Stimulated activated CD4-positive, alpha-beta T cell treated with anti-CD3 and anti-CD28 coated beads, TNF-alpha, amount 100 ng/mL, for 4 hours (primary cell): ENCODE data around the gene CRAT.

Experiments
- DNase-seq, 3 experiments: peaks; one replicate each; pipeline ENCODE4 v3.0.0-alpha.2; 2020; ENCODE audit warnings: low read depth in 3 of 3

The CRAT gene

DNA sequence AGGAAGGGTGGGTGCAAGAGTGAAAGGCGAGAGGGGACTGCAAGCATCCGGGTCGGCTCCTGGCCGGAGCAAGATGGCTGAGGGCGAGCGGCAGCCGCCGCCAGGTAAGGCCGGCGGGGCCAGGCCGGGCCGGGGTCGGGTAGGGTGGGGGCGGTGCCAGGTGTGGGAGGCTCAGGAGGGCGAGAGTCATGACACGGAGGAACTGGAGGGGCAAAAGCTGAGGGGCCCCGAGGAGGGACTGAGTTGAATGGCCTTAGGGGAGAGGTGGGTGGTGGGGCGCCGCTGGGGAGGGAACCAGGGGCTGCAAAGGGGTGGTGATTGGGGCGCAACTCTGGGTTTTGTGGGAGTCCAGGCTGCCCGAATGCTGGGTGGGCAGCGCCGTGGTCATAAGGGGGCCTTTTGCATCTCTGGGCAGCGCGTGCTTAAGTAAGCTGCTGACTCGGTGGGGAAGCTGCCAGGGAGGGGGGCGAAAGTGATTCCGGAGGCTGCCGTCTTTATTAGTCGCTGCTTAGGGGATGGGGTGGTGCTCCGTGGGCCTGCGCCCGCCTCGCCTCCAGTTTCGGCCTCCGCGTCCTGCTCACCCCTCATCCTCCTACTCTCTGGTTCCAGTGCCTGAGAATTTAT is 1.0 kb upstream of the CRAT start:
- DNase-seq = no peak

DNA sequence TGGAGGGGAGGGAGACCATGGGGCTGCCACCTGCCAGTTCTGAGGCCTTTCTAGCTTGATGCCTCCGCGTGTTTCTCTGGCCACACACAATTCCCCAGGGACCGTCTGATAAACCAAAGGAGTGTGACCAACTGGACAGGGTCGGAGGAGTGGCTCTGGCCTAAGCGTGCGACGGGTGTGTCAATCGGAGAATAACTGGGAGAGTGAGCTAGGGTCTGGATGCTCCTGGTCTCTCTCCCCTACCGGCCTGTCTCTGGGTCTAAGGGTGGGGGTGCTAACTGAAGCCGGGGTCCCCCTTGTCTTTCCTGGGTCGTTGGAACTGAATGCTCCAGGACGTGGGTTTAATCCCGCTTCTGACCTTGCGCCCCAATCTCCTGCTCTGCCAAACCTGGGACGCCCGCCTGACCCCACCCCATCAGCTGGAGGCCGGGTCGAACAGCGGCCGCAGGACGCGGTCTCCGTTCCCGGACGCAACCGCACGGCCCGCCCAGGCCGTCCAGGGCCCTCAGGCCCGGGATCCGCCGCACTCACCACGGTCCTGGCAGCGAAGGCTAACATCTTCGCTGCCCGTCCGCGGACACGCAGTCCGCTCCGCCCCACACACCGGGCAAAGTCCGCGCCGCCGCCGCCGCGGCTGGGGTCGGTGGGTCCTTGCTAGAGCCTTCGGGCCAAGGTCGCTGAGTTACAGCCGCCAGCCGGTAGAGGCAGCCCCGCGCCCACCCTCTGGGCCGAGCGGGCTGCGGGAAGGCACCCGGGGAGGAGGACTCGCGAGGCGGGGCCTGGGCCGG is 447 bp downstream of the CRAT start:
- DNase-seq = no peak

DNA sequence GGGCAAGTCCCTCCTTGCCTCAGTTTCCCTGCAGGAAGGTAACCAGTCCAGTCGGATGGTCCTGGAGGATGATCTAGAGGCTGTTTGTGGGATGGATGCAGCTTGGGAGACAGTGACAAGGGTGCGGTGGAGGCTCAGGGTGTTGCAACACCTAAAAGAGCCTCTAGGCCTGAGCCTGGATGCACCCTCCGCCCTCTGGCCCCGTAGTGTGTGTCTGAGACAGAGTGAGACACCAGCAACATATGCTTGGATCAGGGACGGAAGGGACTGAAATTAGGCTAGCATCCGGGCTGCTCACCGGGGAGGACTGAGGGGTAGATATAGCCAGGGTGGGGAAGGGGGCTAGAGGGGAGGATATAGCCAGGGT is 1.1 kb downstream of the CRAT start:
- no peak for DNase-seq

DNA sequence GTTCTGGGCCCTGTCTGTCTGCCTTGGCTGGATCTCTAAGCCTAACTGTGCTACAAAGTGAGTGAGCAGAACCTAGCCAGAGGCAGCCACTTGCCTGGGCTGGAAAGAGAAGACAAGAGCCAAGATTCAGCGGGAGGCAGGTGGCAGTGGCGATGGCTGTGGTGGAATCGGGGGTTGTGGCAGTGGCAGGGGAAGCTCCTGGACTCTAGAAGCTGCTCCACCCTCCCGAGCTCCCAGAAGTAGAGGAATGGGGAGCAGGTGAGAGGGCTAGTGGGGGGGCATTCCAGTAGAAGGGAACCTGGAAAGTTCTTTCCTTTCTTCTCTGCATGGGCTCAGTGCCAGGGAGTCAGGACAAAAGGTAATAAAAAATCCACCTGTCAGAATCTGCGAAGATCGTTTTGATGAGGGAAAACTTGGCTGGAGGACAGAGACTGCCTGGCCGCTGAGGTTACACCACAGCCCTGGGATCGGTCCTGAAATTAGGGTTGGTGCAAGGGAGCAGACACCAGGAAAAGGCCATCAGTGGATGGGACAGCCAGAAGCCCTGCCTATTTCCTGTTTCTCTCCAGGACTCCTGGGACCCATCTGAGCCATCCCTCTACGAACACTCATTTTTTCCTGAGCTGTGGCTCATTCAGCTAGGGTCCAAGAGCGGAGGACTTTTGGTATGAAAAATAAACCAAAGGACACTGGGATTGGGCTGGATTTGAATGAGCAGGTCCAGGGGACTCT is 1.6 kb downstream of the CRAT start:
- DNase-seq = no peak

DNA sequence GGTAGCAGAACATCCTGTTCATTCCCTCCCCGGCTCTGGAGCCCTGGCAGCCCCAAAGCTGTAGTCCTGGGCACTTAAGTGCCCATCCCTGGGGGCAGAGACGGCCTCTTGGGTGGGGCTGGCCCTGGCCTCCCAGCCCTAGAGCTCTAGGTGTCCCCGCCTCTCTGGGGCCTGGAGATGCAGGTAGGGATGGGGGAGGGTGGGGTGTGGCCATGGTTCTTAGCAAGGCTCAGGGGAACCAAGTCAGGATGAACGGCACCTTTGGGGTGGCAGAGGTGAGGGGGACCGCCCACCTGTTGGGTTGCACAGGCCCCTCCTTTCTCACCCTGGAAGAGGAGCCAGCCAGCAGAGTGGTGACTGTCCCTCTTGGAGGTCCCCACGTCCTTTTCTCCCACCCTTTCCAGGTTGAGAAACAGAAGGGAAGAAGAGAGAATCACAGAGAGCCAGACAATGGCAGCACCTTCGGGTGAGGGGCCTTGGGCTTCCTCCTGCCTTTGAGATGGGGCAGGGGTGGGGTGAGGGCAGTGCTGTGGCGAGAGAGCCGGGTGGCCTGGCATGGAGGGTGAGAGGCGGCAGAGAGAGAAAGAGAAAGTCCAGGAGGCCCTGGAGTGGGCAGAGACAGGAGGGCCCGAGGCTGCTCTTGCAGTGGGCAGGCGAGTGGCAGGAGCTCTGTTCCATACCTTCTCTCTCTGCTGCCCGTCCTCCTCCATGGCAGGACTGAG is 2.3 kb downstream of the CRAT start:
- no peak for DNase-seq

DNA sequence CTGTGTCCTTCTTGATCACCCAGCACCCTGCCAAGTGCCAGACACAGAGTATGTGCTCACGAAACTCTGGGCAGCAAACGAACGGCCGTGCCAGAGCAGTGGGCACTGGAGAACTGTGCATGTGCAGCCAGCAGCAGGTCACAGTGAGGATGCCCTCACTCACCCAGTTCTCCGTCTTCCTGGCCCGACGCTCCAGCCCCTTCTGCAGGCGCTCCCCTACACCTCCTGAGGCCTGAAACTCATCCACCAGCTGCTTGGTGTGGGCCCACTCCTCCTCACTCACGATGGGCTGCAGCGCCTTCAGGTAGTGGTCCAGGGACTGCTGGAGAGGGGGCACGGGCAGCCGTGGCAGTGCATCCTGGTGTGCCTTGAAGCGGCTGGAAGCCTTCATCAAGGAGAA is 2.9 kb downstream of the CRAT start:
- DNase-seq = no peak

DNA sequence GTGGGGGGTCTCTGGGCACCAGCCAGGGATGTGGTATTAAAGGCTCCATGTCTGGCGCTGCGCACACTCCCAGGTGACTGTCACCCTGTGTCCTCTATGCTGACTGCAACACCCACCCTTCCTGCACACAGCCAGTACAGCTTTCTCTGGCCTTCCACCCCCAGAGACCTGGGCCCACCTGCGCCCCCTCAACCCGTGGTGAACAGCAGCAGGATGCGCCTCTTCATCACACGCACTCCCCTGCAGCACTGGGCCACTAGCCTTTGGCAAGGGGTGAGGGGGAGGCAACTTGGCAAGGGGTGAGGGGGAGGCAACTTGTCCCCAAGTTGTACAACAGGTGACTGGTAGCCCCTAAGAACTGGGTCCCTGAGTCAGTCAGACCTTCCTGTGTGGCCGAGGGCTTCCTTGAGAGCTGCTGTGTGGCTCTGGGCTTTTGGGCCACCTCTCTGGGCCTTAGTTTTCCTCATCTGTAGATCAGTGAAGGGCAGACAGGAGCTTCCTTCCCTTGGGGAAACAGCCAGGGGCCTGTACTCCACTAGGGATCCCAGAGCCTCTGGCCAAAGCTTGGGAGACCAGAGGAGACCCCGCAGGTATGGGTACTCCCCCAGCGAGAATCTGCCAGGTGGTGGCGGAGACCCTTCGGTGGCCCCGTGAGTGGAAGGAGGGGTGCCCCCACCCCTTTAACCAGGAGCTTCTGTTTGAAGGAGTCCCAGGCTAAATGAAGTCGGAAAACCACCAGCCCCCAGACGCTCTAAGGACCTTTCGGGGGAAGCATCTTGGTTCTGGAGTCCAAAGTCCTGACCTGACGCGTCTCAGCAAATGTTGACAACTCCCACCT is 4.5 kb downstream of the CRAT start:
- DNase-seq = no peak

DNA sequence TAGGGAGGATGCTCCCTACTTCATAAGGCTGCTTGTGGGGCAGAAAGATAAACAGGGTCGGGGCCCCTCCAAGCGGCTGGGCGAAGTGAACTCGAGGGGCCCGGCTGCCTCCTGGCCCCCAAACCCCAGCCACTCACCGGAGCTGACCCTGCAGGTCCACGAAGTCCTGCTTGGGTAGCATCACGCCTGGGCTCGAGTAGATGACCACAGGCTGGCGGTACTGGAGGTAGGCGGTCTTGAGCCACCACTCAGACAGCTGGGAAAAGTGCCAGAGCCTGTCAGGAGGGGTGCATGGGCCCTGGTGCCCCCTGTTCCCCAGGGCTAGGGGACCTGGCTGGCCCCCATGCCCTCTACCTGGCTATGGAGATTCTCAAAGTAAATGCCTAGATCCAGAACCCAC is 6.5 kb downstream of the CRAT start:
- DNase-seq = no peak

DNA sequence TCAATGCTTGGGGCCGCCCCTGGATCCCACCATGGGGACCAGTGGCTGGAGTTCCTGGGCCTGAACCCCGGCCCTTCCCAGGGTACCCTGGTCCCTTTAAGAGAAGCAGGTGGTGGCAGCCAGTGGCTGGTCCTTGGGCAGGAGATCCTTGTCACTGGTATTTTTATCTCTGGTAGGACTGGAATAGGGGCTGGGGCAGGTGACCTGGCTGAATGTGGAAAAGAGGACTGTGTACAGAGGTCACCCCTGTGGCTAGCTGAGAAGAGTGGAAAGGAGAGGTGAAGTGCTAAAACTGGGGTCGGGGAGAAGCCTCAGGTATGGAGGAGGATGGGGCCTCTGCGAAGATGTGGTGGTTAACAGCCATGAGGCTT is 7.0 kb downstream of the CRAT start:
- no peak for DNase-seq

DNA sequence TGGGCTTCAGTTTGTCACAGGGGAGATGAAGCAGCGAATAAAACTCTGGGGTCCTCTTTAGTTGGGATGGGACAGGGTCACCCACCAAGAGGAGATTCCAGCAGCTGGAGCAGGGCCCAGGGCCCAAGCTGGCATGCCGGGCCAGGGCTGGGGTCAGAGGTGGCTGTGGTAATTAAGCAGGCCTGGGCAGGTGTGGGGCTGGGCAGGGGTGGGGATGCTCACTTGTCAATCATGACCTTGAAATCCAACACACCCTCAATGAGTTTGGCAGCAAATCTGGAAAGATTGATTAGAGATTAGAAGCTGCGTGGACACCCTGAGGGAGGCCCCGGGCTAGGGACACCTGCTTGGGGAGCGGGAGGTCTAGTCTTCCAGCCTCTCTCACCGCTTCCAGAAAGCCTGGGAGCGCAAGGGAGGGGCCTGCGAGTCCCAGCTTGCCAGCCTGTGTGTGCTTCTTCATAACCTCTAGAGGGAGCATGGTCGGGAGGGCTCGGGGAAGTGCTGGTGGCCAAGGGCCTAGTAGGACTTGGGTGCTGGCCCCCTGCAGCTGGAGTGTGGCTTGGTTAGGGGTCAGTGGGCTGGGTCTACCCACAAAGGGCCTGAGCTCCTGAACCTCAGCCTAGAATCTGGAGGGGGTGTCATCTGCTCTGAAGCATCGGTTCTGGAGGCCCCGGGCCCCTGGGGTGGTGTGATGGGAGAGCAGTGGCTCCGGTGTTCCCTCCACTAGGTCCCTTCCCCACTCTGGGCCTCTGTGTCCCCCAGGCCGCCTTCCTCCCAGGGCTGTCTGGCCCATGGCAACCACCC is 7.6 kb downstream of the CRAT start:
- no peak for DNase-seq

DNA sequence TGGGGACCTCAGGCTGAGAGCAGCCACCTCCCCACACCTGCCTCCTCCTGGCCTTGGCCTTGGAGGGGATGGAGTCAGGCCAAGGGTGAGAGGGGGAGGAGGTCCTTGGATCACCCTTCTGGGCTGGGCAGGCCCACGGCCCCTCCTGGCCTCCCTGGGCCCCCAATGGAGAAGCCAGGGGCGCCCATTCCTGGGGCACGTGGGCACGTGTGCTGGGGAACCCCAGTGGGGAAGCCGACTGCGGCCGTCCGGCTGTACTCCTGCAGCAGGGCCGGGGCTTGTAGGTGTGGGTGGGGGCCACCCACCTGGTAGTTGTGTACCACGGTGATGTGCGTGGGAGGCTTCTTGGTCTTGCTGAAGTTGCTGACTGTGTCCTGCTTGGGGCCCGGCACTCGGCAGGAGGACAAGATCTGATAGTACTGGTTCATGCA is 8.5 kb downstream of the CRAT start:
- DNase-seq = no peak

DNA sequence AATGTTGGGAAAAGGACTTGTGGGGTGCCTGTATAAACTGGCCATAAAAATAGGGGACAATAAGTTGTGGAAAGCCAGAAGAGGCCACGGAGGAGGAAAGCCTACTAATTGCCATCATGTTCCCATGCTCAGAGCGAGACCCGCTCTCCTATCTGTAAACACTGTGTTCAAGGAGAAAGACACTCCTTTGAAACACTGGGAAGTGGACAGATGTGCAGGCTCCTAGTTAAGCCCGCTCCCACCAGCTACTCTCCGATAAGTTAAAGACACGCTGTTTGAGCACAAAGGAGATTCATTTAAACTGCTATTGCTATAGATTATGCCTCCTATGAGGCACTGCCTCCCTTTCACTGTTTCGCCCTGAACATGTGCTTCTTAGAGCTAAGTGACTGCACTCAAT is 9.3 kb downstream of the CRAT start:
- DNase-seq = no peak

DNA sequence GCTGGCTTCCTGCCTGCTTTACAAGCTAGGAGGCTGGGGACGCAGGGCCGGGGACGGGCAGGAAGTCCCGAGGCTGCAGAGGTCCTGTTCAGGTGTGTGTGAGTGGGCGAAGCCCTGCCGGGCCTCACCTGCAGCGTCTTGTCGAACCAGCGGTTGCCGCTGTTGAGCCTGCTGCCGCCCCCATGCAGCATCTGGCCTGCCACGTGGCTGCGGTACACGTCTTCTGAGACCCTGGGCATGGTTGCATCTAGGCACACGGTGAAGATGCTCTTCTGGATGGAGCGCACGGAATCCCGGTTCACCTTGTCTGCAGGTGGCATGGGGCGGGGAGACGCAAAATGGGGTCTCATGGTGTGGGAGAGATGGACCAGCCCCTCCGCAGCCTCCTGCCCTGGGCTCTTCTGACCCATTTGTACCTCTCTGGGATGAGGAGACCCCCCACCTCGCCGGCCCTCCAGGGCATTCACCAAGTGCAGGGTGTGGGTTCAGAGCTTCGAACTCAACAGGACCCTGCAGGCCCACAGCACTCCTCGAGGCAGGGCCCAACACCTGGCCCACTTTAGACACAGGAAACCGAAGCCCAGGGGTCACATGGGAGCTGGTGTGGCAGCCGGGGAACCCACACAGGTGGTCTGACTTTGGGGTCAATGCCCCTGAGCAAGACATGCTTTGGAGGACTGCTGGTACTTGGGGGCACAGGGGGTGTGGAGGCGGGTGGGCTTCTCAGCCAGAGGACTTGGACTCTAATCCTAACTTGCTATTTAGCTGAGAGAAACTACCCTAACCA is 10.0 kb downstream of the CRAT start:
- no peak for DNase-seq

DNA sequence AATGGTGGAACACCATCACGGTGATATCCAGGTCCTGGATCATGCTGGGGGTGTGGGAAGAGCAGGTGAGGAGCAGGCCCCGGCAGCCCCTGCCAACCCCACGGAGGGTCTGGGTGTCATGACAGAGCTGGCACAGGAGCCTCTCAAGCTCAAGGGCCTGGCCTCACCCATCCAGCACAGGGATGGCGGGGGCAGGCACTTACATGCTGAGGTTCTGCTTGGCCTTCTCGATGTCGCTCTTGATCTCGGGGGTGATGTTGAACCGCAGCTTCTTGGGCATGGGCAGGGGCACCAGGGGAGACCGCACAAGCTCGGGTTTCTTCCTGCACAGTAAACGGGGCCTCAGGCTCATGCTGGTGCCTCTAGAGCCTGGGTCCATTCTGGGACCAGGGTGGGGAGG is 12.3 kb downstream of the CRAT start:
- no peak for DNase-seq

DNA sequence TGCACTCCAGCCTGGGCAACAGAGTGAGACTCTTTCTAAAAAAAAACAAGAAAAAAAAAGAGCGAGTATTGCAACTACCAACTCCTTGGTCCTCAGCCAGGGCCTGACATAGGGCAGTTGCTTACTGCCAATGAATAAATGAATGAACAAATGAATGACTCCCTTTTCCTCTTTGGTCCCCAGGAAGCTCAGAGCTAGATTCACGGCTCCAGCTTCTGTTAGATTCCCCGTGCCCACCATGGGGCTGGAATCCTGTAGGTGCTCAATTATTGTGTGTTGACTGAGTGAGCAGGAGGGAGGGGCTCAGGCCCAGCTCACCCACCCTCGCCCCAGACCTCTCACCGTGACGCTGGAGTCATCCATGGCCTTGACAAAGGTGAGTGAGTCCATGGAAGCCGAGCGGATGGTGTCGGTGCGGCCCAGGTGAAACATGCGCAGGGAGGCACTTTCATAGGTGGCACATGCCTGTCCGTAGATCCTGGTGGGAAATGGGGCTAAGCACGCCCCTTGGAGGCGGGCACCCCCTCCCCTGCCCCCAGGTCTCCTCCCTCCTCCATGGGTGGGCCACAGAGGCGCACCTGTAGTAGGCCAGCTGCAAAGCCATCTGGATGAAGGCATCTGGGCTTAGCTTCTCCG is 12.8 kb downstream of the CRAT start:
- no peak for DNase-seq

DNA sequence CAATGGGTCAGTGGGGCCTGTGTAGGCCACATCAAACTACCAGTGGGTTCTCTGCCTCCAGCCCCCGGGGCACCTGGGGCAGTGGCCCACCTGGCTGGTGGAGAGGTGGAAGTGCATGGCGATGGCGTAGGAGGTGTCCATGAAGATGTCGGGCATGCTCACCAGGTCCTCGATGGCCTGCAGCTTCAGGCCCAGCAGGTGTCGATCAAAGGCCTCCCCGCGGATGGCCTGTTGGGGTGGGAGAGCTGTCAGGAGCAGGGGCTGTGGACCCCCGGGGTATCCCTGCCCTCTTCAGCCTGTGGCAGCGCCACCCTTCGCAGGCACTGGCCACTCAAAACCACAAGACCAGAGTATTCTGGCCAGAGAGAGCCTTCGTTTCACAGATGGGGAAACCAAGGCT is 14.7 kb downstream of the CRAT start:
- no peak for DNase-seq

DNA sequence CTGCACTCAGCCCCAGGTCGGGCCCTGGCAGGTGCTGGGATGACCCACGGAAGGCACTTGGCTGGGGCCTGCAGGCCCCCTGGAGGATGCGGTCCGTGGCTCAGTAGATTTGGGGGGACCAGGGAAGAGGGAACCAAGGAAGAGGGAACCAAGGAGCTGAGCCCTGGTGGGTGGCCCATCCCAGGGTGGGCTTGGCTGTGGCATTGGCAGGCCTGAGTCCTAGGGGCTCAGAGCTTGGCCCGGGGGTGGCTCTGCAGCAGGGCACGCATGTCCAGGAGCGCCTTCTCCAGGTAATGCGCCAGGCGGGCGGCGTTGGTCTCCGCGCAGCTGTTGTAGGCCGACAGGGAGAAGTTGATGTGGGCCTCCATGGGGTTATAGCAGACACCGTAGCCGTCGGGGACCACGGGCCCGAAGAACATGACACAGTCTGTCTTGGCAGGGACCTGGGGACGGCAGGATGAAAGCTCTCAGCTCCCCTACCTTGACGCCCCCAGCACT is 15.4 kb downstream of the CRAT start:
- no peak for DNase-seq

DNA sequence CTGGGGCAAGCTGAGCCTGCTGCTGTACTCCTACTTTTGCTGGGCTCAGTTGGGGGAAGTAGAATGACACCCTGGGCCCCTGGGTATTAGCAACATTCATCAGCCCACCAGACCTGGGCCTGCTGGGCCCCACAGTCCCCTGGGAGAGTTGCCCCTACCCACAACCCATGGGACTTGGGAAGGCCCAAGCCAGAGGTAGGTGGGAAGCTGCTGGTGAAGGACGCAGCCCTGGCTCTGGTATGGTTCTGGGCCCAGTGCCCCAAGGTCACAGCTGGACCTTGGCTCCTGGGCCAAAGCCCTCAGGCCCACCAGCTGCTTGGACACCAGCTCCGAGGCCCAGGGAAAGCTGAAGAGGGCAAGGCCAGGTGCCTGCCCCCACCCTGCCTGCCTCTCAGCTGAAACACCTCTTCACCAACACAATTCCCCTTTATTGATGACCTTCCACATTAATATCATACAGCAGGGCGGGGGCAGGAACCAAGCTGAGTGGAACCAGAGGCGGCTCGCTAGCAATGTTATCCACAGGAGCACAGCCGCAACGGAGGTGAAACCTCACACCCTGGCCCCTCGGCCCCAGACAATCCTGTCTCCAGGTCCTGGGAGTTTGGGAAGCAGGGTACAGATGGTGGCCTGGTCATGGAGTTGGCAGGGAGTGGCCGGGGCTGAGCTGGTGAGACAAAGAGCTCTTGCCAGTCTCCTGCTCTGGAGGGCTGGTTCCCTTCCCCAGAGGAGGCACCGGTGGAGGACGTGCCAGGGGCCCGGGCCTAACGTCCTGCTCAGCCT is 16.0 kb downstream of the CRAT start:
- DNase-seq = no peak
